SK-N-SH treated with all-trans-retinoic acid at 6 μM for 48 hours (cell line): ENCODE results near the gene EIF6.

Experiments
- ARNTL ChIP-seq: fragments of 450-650 bp; formaldehyde crosslinking; IDR thresholded peaks from 2 replicates; pipeline ENCODE4 v1.5.0; 2020; ENCODE audit warnings: low read depth, mild to moderate bottlenecking, moderate library complexity, borderline replicate concordance
- ZFP3 ChIP-seq: fragments of 250-450 bp; sonication (Bioruptor Pico); IDR thresholded peaks from 2 replicates; pipeline ENCODE4 v1.5.0; 2020; ENCODE audit warnings: mild to moderate bottlenecking, moderate library complexity
- TF ChIP-seq, protein P1 (sequence below): fragments of 250-450 bp; sonication (Bioruptor Pico); IDR thresholded peaks from 2 replicates; pipeline ENCODE4 v1.8.0; 2020; ENCODE audit warnings: mild to moderate bottlenecking, moderate library complexity, borderline replicate concordance

DNA sequence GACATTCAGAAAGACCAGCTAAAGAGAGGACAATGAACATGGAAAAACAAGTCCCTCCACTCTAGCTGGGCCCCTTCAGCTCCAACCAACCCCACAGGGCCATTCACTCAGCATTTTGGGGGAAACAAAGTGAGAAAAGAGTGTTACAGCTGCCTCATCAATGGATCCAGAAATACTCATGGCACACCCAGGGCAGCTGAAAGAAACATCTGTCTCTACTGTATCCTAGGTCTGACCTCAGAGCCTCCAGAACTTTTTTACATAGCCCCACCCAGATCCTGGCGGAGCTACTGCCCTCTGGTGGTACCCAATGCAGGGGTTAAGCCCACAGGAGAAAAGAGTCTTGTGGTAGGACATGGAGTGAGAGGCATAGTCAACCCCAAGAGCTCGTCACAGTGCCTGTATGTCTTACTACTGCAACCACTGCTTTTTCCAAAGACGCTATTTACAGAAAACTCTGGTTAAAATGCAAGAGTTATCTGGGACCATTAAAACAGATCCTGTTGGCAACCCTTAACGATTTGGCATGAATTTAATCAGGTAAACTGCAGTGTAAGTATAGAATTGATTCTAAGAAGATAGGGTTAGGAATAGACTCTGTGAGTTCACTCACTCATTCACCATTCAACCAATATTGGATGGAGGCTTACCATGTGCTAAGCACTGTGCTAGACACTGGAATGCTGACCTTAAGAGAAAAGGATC, 45.0 kb upstream of the EIF6 start:
- TF ChIP-seq ZFP3 (no peak), ARNTL (CRISPR knock-in tag) (no peak)
- TF ChIP-seq, protein P1, sequence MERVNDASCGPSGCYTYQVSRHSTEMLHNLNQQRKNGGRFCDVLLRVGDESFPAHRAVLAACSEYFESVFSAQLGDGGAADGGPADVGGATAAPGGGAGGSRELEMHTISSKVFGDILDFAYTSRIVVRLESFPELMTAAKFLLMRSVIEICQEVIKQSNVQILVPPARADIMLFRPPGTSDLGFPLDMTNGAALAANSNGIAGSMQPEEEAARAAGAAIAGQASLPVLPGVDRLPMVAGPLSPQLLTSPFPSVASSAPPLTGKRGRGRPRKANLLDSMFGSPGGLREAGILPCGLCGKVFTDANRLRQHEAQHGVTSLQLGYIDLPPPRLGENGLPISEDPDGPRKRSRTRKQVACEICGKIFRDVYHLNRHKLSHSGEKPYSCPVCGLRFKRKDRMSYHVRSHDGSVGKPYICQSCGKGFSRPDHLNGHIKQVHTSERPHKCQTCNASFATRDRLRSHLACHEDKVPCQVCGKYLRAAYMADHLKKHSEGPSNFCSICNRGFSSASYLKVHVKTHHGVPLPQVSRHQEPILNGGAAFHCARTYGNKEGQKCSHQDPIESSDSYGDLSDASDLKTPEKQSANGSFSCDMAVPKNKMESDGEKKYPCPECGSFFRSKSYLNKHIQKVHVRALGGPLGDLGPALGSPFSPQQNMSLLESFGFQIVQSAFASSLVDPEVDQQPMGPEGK (CRISPR knock-in tag) = no peak
